ENCODE measurements around the gene COX7B. TPM values are rescaled to one million over a fixed set of nuclear protein-coding genes. Genes with fewer than 3 reads are reported as not detected.

The COX7B gene
- total and polyA plus RNA-seq, 2 of the 8 experiments (the other 6 are each of a cell fraction or from before 2014, with no cell fraction given), result 268 to 974 TPM

- TF ChIP-seq SIX5 (IDR thresholded peaks at IDR 0.05; ENCODE audit: low read depth, low read length) (no peak), RAD21 (IDR thresholded peaks at IDR 0.05 in 1 of 2, conservative IDR thresholded peaks at IDR 0.05 in 1 of 2; ENCODE audit: low read depth in 2 of 2, low read length in 2 of 2) (no peak), HDAC2 (IDR thresholded peaks at IDR 0.05; ENCODE audit: borderline replicate concordance in 1 of 2, low read depth in 2 of 2, low read length in 2 of 2) (no peak), GTF2F1 (IDR thresholded peaks at IDR 0.05; ENCODE audit: borderline replicate concordance, low read depth, low read length) (no peak), EGR1 (IDR thresholded peaks at IDR 0.05; ENCODE audit: borderline replicate concordance, low read depth, low read length) (no peak), ZNF274 (IDR thresholded peaks at IDR 0.05; ENCODE audit: borderline replicate concordance, extremely low read depth, low read length) (no peak)
These were observed 38.0 kb downstream of the COX7B start (continued) for GRCh38 chrX:77937291-77937690.
